ENCODE measurements around the gene VPS13C.
A peak's percentile ranks its signal among the peaks of the same experiment; 100 is the strongest.

The VPS13C gene

DNA sequence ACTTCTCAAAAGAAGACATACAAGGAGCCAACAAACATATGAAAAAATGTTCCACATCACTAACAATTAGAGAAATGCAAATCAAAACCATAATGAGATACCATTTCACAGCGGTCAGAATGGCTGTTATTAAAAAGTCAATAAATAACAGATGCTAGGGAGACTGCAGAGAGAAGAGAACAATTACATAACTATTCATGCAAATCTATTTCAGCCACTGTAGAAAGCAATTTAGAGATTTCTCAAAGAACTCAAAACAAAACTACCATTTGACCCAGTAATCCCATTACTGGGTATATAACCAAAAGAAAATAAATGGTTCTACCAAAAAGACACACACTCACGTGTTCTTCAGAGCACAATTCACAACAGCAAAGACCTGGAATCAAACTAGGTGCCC, 116.3 kb downstream of the VPS13C start:
- no peak for DNase-seq (ENCODE audit: low read depth, low spot score)

- no peak for DNase-seq (ENCODE audit: low read depth, low spot score)
Observed at GRCh38 chr15:61938249-61938648, 122.0 kb downstream of the VPS13C start.

DNA sequence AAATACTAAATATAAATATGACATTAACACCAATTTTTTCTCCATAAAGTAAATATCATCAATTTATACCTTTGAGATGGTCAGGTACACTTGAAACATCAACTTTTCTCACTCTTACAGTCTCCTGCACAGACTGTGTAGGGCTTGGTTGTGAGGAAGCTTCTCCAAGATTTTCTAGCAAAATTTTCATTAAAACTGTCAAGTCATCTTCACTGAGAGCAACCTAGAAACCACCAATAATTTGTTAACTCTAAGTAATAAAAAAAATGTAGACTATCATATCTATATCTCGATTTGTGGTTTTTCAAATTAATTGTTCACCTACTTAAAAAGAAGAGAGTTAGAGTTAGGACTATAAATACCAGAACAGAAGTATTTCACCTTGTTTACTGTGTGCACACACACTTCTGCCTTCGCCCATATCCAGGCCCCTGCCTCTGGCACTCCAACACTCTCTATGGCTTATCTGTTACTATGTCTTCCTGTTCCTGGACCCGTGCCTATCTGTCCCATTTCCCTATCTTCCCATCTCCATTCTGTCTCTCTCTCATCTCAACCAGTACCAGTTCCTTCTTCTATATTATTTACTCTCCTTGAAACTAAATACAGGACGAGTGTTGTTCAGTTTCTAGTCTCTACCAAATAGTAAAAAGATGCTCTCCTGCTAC, 123.6 kb downstream of the VPS13C start:
- no peak for DNase-seq (ENCODE audit: low read depth, low spot score)

- DNase-seq (ENCODE audit: low read depth, low spot score), result no peak
Observed at GRCh38 chr15:61935493-61935892, 124.8 kb downstream of the VPS13C start.

- DNase-seq (ENCODE audit: low read depth, low spot score), result no peak
Observed at GRCh38 chr15:61929452-61929851, 130.8 kb downstream of the VPS13C start.

- no peak for DNase-seq (ENCODE audit: low read depth, low spot score)
Observed at GRCh38 chr15:61923173-61923572, 137.1 kb downstream of the VPS13C start.

DNA sequence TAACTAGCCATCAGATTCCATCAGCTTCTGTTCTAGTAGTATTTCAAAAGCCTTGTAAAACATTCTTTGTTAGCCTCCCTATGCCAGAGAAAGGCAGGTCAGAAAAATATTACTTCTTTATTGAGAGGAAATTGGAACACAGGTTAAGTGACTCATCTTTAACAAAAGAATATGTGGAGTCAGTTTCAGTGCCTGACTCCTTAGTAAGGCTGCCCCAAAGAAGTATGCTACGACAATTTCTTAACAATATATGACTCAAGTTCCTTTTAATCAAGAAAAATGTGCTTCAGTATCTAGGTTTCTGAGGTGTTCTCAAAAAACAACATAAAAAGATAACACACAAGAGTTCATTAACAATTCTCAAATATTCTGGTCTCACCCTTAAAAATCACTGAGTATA, 139.2 kb downstream of the VPS13C start:
- peak; percentile 4 for DNase-seq (ENCODE audit: low read depth, low spot score)

DNA sequence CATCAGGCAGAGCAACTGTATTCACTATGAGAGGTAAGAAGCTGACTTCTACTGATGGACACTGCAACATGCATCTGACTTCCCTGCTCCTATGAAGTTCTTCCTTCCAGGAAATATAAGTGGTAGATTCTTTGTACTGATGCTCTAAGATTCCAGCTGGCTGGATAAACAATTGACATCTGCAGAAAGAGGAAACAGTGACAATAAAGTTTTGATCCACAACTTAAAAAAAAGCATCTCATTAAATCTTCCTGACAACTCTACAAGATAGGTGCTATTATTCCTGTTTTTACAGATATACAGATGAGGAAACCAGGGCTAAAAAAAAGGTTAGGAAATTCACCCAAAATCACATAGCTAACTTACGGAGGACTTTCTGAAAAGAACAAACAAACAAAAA, 142.8 kb downstream of the VPS13C start:
- no peak for DNase-seq (ENCODE audit: low read depth, low spot score)

GRCh38 chr15:61916104-61916503, 144.1 kb downstream of the VPS13C start:
- DNase-seq (ENCODE audit: low read depth, low spot score), result peak; percentile 12

- no peak for DNase-seq (ENCODE audit: low read depth, low spot score)
Observed at GRCh38 chr15:61915640-61916039, 144.6 kb downstream of the VPS13C start.

DNA sequence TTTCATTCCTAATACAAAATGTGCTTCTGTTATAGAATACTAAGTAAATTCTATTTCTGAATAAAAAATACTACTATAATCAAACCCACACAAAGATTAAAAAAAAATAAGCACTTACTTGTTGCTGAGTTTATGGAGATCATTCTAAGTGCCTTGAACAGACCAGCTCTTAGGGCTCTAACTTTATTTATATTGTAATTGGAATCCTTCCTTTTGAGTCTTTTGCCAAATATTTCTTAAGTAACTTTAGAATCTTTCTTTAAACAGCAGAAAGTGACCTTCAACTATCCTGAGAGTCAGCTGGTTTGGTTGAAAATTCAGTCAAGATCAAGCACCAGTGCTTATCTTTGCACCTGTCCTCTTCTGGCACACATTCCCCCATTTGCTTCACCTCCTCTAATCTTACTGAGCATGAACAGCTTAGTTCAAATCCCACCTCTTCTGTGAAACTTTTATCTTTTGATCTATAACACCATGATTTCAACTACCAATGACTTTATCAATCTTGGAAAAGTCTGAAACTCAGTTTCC, 149.3 kb downstream of the VPS13C start:
- no peak for DNase-seq (ENCODE audit: low read depth, low spot score)

DNA sequence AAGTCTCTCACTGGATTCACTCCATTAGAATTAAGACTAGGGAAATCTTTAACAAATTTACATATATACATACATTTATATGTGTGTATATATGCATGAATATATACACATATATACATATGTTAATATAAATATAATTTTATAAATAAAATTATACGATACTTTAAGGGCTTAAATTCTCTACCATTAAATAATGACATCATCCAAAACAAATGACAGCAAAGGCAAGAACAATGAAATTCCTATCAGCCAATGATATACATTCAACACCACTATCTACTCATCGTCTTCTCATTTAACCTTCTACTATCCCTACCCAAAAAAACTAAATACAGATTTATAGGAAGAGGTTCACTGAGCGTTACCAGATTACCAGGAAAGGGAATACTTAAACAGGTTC, 152.0 kb downstream of the VPS13C start:
- DNase-seq (ENCODE audit: low read depth, low spot score), result no peak

- DNase-seq (ENCODE audit: low read depth, low spot score), result no peak
Observed at GRCh38 chr15:61907753-61908086, 152.5 kb downstream of the VPS13C start.

DNA sequence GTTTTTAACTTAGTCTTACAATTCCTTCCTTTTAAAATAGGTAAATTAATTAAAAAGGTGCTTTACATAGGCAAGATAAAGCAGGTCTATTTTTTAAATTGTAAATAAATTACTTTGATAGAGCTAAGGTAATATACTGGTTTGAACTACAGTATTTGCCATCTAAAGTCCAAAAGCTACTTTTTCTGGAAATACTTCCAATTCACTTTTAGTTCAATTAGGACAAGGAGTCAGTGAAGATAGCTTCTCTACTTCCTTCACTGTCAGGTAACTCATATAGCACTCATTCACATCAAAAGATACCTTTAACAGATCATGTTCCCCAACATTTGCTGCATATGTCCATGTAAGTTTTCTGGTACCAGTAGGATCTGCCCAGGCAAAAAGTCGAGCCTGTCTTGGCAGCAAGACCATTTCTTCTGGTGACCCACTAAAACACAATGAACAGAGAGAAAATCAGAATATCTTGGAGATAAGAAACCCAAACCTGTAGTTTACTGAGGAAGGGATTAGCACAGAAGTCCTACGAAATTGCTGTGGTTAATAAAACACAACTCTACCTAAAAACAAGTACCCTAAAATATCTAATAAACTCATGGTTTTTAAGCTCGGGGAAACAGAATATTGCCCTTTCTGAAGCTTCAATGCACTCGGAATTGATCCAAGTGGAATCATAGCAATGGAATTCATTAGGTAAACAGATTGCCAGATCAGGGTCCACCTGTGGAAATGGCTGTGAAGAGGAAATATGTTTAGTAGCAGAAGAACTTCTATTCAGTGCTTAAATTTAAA, 153.1 kb downstream of the VPS13C start:
- DNase-seq (ENCODE audit: low read depth, low spot score), result no peak

- no peak for DNase-seq (ENCODE audit: low read depth, low spot score)
Observed at GRCh38 chr15:61893146-61893545, 167.1 kb downstream of the VPS13C start.

GRCh38 chr15:61892140-61892539, 168.1 kb downstream of the VPS13C start:
- DNase-seq (ENCODE audit: low read depth, low spot score), result no peak

GRCh38 chr15:61890106-61890505, 170.1 kb downstream of the VPS13C start:
- no peak for DNase-seq (ENCODE audit: low read depth, low spot score)

GRCh38 chr15:61889706-61890105, 170.5 kb downstream of the VPS13C start:
- DNase-seq (ENCODE audit: low read depth, low spot score), result no peak

DNA sequence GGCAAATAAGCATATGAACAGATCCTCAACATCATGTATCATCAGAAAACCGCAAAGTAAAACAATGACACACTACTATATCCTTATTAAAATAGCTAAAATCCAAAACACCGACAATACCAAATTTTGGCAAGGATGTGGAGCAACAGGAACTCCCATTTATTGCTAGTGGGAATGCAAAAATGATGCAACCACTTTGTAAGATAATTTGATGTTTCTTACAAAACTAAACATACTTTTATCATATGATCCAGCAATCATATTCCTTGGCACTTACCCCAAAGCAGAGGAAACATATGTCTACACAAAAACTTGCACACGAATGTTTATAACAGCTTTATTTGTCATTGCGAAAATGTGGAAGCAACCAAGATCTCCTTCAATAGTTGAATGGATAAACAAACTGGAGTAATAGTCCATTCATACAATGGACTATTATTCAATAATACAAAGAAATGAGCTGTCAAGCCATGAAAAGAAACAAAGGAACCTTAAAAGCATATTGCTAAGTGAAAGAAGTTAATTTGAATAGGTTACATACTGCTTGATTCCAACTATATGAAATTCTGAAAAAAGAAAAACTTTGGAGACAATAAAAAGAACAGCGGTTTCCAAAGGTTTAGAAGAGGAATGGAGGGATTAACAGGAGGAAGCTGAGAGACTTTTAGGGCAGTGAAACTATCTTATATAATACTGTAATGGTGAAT, 172.0 kb downstream of the VPS13C start:
- no peak for DNase-seq (ENCODE audit: low read depth, low spot score)

GRCh38 chr15:61880084-61880483, 180.2 kb downstream of the VPS13C start:
- DNase-seq (ENCODE audit: low read depth, low spot score), result peak; percentile 11

GRCh38 chr15:61879219-61879618, 181.0 kb downstream of the VPS13C start:
- DNase-seq (ENCODE audit: low read depth, low spot score), result peak; percentile 49

- peak; percentile 27 for DNase-seq (ENCODE audit: low read depth, low spot score)
Observed at GRCh38 chr15:61871926-61872522, 188.2 kb downstream of the VPS13C start.
